Stimulated activated CD4-positive, alpha-beta T cell treated with anti-CD3 and anti-CD28 coated beads, Interleukin-1b, Interleukin-23, amount 100 ng/mL, for 48 hours (primary cell): ENCODE data around the gene RNU5B-1.
"Not testable (repeated sequence)": the region's sequence is repeated elsewhere in the genome, so short reads cannot be mapped to it uniquely, and the experiment has no call there.

Experiments used
- DNase-seq: peaks from one replicate; pipeline ENCODE4 v3.0.0-alpha.2; 2020

RNU5B-1 gene

GRCh38 chr15:65344914-65345275 is 40.4 kb downstream of the RNU5B-1 start:
- no peak for DNase-seq

DNA sequence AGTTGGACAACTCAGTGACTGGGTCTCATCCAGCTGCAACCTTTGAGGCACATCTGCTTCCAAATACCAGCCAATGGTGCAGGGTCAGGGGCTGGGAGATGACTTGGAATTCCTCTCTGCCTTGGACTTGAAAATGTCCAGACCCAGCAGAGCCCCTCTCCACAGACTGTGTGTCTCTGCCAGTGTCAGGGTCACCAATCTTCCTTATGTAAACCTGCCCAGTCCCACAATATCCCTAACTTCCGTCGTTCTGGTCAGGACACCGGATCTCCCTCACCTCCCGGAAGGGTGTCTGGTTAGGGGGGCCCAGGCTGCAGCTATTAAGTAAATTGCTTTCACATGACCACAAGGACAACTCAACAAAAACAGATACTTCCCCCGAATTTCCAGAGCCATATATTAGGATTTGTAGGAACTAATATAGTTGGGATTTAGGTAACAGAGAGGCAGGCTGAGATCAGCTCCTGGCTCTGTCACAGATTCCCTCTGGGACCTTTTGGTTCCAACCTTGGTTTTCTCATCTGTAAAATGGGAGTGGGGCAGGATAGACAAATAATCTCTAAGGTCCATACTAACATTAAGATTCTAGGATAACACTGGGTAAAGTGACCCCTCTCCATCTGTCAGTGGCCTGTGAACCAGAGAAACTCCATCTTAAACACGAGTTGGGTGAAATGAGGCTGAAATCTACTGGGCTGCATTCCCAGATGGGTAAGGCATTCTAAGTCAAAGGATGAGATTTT is 42.5 kb downstream of the RNU5B-1 start:
- DNase-seq: no peak

GRCh38 chr15:65347756-65348155 is 43.3 kb downstream of the RNU5B-1 start:
- not testable (repeated sequence) for DNase-seq

GRCh38 chr15:65349338-65349737 is 44.9 kb downstream of the RNU5B-1 start:
- no peak for DNase-seq

- not testable (repeated sequence) for DNase-seq
These were observed 47.5 kb downstream of the RNU5B-1 start for GRCh38 chr15:65351972-65352371.
